Activated CD4-positive, alpha-beta memory T cell treated with anti-CD3 and anti-CD28 coated beads for 36 hours (primary cell): ENCODE results near the gene SLC6A6. TPM values are rescaled to one million over a fixed set of nuclear protein-coding genes. Genes with fewer than 3 reads are reported as not detected.

Source experiments
- CTCF ChIA-PET: fragments of 350-600 bp; sonication (Branson Sonifier 250); formaldehyde crosslinking; loops from one replicate; lab custom pipeline; 2021; ENCODE audit warnings: antibody characterized with exemption, inconsistent platforms; lab: Charles Lee
- POLR2A ChIA-PET: fragments of 350-600 bp; sonication (Branson Sonifier 250); formaldehyde crosslinking; loops from one replicate; lab custom pipeline; 2021; ENCODE audit warnings: antibody characterized with exemption; lab: Charles Lee
- DNase-seq: peaks from one replicate; pipeline ENCODE4 v3.0.0-alpha.2; 2020
- H3K27ac Mint-ChIP-seq: one replicate; pipeline ENCODE4 v1.8.0; 2021; ENCODE audit warnings: mixed read lengths
- H3K27me3 Mint-ChIP-seq: one replicate; pipeline ENCODE4 v1.8.0; 2021; ENCODE audit warnings: mixed read lengths
- H3K36me3 Mint-ChIP-seq: one replicate; pipeline ENCODE4 v1.8.0; 2021; ENCODE audit warnings: mixed read lengths
- H3K4me1 Mint-ChIP-seq: one replicate; pipeline ENCODE4 v1.8.0; 2021; ENCODE audit warnings: low read depth, mixed read lengths
- H3K4me3 Mint-ChIP-seq: one replicate; pipeline ENCODE4 v1.8.0; 2021; ENCODE audit warnings: mild to moderate bottlenecking, mixed read lengths
- H3K9me3 Mint-ChIP-seq: one replicate; pipeline ENCODE4 v1.8.0; 2021; ENCODE audit warnings: mixed read lengths
- intact Hi-C: fragments of 100-400 bp; cut with micrococcal nuclease; formaldehyde crosslinking; loops from one replicate; pipeline ENCODE4 v1.15.1; 2023
- total RNA-seq, 2 experiments: library from RNA; stranded (reverse); gene quantifications; one replicate each; pipeline ENCODE4 v1.2.3, GENCODE V29; 2021

The SLC6A6 gene
- total RNA-seq, 2 experiments from 2014 or later = 44.0 to 45.1 TPM

DNA sequence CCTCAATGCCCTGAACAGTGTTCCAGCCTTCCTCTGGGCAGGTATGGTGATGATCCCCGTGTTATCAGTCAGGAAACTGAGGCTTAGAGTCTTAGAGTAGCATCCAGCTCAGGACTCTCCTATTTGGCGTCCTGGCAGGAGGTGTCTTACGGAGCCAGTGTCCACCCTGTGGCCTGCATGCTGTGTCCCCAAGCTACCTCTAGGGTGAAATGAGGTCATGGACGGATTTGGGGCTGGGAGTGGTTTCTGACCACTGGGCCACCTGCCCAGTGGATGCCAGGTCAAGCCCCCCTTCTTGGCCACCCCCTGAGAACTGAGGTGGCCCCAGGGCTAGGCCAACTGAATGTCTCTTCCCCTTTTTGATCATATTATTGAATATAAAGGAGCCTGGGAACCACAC, 27.2 kb upstream of the SLC6A6 start:
- Mint-ChIP-seq H3K9me3 (no peaks in the 10 kb centered on the region), H3K27ac (no peak overlapping the region), H3K4me3 (no peak overlapping the region), H3K36me3 (no peaks in the 10 kb centered on the region), H3K27me3 (no peaks in the 10 kb centered on the region), H3K4me1 (peaks cover 19% of the 10 kb centered on the region)
- ChIA-PET POLR2A (no interaction called here), CTCF (interaction anchor here (1.4 kb wide), 1 partner anchor 23 kb away, joined by 4 read pairs; no protein-coding TSS in a partner anchor)
- no peak for DNase-seq
- intact Hi-C loops = no loop called here

DNA sequence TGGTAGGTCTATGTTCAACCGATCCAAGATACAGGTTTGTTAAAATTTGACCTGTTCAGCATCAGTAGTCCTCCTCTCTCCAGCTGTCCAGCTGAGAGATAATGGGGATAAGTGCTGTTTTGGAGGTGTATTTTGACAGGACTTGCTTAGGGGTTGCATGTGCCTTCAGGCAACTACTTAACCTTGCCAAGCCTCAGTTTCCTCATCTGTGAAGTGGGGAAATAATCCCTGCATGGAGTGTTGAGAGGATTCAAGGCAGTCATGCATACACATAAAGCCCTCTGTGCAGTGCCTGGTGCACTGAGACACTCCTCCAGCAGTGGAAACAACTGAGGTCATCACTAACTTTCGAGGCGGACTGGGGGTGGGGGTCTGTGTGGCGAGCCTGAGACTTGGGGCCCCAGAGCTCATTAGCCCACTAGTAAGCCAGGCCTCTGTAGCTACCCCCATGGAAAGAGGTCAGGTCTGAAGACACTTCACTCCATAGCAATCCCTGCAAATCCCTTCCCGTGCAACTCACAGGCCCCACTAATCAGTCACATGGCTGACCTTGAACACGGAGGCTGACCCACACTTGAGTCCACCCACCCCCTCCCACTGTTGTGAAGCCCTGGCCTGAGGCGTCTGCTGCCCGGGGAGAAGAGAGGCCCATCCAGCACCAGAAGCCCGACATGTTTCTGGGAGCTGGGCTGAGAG, 25.9 kb upstream of the SLC6A6 start:
- DNase-seq = no peak
- intact Hi-C loops = no loop called here
- ChIA-PET POLR2A (no interaction called here), CTCF (interaction anchor here (1.4 kb wide), 1 partner anchor 22 kb away, joined by 4 read pairs; no protein-coding TSS in a partner anchor)
- Mint-ChIP-seq H3K4me3 (no peak overlapping the region), H3K36me3 (no peaks in the 10 kb centered on the region), H3K4me1 (peaks cover 19% of the 10 kb centered on the region), H3K9me3 (no peaks in the 10 kb centered on the region), H3K27ac (no peak overlapping the region), H3K27me3 (no peaks in the 10 kb centered on the region)

DNA sequence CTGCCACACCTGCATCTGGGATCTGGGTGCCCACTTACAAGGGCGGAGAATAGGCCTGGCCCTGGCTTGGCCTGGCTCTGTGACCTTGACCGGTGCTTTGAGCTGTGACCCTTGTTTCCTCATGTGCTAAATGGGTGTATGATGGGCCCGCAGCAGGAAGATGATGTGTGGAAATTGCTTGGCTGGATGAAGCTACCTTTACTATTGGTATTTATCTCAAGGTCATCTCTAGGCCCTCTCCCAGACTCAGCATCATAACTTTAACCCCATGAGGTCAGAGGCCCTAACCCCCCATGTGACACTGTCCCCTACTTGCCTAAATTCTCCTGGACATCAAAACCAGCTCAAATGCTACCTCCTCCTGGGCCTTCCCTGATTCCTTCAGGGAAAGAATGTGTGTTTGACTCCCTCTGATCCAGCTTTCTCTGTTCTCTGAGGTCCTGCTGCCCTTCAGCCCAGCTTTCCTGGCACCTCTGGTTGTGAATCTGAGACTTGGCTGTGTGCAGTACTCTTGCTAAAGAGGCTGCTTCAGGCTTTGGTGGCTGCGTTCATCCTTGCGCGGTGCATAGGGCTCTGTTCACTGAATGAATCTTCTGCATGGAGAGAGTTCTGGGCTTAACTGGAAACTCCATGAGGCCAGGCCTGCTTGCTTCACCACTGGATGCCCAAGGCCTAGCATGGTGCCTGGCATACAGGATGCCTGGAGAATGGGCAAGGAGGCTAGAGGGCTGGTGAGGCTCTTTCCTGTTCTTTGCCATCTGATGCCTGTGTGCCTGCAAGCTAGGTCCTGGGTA, 25.2 kb upstream of the SLC6A6 start:
- H3K27me3 Mint-ChIP-seq = no peaks in the 10 kb centered on the region
- peaks cover 18% of the 10 kb centered on the region for H3K4me1 Mint-ChIP-seq
- peak overlapping the region; percentile 50 for H3K27ac Mint-ChIP-seq
- H3K36me3 Mint-ChIP-seq = no peaks in the 10 kb centered on the region
- POLR2A ChIA-PET = interaction anchor here (1.2 kb wide), 1 partner anchor 81 kb away, joined by 4 read pairs; no protein-coding TSS in a partner anchor
- DNase-seq = no peak
- intact Hi-C loops = no loop called here
- CTCF ChIA-PET = interaction anchor here (1.3 kb wide), 1 partner anchor 25 kb away, joined by 5 read pairs; the partner anchor contains the start of gene SLC6A6
- H3K4me3 Mint-ChIP-seq = no peak overlapping the region
- H3K9me3 Mint-ChIP-seq = no peaks in the 10 kb centered on the region

DNA sequence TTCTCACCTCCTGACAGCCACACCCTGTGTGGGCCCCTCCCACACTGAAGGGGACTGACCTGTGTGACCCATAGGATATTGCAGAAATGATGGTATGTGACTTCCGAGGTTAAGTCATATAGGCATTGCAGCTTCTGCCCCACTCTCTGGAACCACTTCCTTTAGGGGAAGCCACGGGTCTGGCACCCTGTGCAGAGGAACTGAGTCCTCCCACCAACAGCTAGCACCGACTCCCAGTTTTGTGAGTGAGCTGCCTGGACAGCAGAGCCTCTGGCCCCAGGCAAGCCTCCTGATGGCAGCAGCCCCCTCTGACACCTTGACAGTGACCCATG, 24.6 kb upstream of the SLC6A6 start:
- peak overlapping the region; percentile 83 for H3K27ac Mint-ChIP-seq
- CTCF ChIA-PET = interaction anchor here (1.3 kb wide), 1 partner anchor 24 kb away, joined by 5 read pairs; the partner anchor contains the start of gene SLC6A6
- intact Hi-C loops = no loop called here
- H3K4me1 Mint-ChIP-seq = peaks cover 18% of the 10 kb centered on the region
- POLR2A ChIA-PET = interaction anchor here (1.2 kb wide), 1 partner anchor 81 kb away, joined by 4 read pairs; no protein-coding TSS in a partner anchor
- H3K36me3 Mint-ChIP-seq = no peaks in the 10 kb centered on the region
- no peak overlapping the region for H3K4me3 Mint-ChIP-seq
- DNase-seq = peak; percentile 75
- no peaks in the 10 kb centered on the region for H3K9me3 Mint-ChIP-seq
- H3K27me3 Mint-ChIP-seq = no peaks in the 10 kb centered on the region

DNA sequence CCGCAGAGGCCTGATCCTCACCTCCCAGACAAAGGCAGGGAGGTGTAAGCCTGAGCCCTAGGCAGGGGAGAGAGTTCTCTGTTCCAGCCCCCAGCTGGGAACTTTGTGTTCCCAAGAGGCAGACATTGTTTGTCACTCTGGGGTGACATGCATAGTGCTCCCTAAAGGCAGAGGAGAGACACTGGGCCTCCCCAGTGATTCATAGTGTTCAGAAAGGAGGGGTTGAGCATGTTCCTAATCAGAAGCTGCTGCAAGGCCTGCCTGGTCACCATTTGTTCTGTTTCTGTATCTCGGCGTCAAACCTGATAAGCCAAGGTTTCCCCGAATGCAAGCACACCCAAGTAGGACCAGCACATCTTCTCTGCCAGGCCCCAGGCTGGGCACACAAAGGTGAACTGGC, 24.0 kb upstream of the SLC6A6 start:
- intact Hi-C loops = no loop called here
- DNase-seq = no peak
- Mint-ChIP-seq H3K4me3 (no peak overlapping the region), H3K9me3 (no peaks in the 10 kb centered on the region), H3K36me3 (no peaks in the 10 kb centered on the region), H3K27ac (peak overlapping the region; percentile 6), H3K4me1 (peaks cover 18% of the 10 kb centered on the region), H3K27me3 (no peaks in the 10 kb centered on the region)
- POLR2A ChIA-PET = interaction anchor here (1.2 kb wide), 2 partner anchors 25 to 80 kb away, joined by 3 to 4 read pairs; no protein-coding TSS in a partner anchor
- CTCF ChIA-PET = interaction anchor here (0.5 to 1.5 kb wide), 3 partner anchors 9 to 175 kb away, joined by 3 to 5 read pairs (median 4); partner anchors contain the start of gene SLC6A6

DNA sequence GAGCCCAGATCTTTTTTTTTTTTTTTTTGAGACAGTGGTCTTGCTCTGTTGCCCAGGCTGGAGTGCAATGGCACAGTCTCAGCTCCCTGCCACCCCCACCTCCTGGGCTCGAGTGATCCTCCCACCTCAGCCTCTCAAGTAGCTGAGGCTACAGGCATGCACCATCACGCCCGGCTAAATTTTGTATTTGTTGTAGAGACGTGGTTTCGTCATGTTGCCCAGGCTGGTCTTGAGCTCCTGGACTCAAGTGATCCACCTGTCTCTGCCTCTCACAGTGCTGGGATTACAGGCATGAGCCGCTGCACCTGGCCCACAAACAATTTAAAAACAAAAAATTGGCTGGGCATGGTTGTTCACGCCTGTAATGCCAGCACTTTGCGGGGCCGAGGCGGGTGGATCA, 22.6 kb upstream of the SLC6A6 start:
- no peak overlapping the region for H3K27ac Mint-ChIP-seq
- H3K36me3 Mint-ChIP-seq = no peaks in the 10 kb centered on the region
- H3K4me3 Mint-ChIP-seq = no peak overlapping the region
- H3K27me3 Mint-ChIP-seq = no peaks in the 10 kb centered on the region
- no peak for DNase-seq
- H3K9me3 Mint-ChIP-seq = no peaks in the 10 kb centered on the region
- intact Hi-C loops = no loop called here
- H3K4me1 Mint-ChIP-seq = peaks cover 18% of the 10 kb centered on the region
- POLR2A ChIA-PET = no interaction called here
- CTCF ChIA-PET = interaction anchor here (1.5 kb wide), 1 partner anchor 10 kb away, joined by 4 read pairs; no protein-coding TSS in a partner anchor

DNA sequence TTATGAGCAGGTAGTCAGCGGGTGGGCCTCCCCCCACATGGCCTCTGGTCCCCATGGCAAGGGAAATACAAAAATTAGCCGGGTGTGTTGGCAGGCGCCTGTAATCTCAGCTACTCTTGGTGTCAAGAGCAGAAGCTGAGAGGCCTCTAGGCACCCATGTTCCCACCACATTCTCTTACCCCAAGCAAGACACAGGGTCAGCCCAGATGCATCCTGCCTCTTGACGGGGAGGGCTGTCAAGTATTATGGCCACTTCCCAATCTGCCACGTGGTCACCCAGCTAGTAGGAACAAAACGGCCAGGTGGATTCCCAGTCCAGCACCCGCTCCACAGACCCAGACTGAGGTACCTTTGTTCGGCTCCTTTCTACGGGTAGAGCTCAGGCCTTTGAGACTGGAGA, 16.2 kb upstream of the SLC6A6 start:
- Mint-ChIP-seq H3K4me1 (no peaks in the 10 kb centered on the region), H3K27ac (no peak overlapping the region), H3K9me3 (no peaks in the 10 kb centered on the region), H3K27me3 (no peaks in the 10 kb centered on the region), H3K36me3 (no peaks in the 10 kb centered on the region), H3K4me3 (no peak overlapping the region)
- CTCF ChIA-PET = no interaction called here
- no peak for DNase-seq
- intact Hi-C loops = no loop called here
- POLR2A ChIA-PET = no interaction called here

DNA sequence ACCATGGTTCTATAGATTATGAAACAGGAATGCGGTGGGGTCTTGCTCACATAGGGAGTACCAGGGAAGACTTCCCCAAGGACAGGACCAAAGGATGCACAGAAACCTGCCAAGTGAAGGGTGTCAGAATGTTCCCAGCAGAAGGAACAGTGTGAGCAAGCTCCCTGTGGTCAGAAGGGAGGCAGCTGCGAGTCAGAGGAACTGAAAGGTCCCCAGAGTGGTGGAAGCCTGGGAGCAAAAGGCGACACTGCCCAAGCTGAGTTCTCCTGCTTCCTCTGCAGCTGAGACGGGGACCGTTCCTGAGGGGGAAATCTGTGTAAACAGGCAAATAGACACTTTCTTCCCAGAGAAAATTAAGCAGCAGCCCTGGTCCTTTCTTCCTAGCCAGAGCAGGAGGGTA, 14.2 kb upstream of the SLC6A6 start:
- ChIA-PET POLR2A (no interaction called here), CTCF (no interaction called here)
- Mint-ChIP-seq H3K27ac (no peak overlapping the region), H3K27me3 (no peaks in the 10 kb centered on the region), H3K4me1 (no peaks in the 10 kb centered on the region), H3K9me3 (no peaks in the 10 kb centered on the region), H3K36me3 (no peaks in the 10 kb centered on the region), H3K4me3 (no peak overlapping the region)
- no peak for DNase-seq
- intact Hi-C loops = no loop called here

DNA sequence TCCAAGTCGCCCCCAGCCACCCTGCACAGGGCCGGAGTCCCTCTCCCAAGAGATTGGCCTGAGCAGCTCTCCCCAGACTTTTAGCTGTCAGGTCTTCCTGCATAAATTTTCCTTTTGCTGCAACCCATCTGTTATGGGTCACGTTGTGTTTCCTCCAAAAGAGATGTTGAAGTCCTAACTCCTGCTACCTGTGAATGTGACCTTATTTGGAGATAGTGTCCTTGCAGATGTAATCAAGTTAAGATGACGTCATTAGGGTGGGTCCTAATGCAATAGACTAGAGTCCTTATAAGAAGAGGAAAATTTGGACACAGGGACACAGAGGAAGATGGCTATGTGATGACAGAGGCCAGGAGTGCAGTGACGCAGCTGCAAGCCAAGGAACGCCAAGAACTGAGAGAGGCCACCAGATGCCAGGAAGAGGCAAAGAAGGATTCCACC, 13.2 kb upstream of the SLC6A6 start:
- no peak overlapping the region for H3K27ac Mint-ChIP-seq
- no peak overlapping the region for H3K4me3 Mint-ChIP-seq
- H3K36me3 Mint-ChIP-seq = no peaks in the 10 kb centered on the region
- H3K27me3 Mint-ChIP-seq = no peaks in the 10 kb centered on the region
- no peak for DNase-seq
- no peaks in the 10 kb centered on the region for H3K9me3 Mint-ChIP-seq
- POLR2A ChIA-PET = no interaction called here
- CTCF ChIA-PET = no interaction called here
- intact Hi-C loops = no loop called here
- H3K4me1 Mint-ChIP-seq = no peaks in the 10 kb centered on the region

DNA sequence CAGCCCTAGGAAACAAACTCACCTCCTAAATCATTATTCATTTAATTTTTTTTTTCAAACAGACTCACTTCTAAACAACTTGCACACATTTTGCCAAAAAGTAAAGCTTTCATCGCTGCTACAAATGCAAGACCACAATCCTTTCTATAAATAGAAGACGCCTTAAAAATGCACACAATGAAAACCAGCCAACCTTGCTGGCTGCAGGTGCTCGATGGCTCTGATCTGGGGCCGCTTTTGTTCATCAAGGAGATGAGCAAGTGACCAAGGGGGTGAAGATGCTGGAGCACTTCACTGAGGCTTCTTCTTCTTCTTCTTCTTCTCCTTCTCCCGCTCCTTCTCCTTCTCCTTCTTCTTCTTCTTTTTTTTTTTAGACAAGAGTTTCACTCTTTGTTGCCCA, 12.7 kb upstream of the SLC6A6 start:
- Mint-ChIP-seq H3K4me1 (no peaks in the 10 kb centered on the region), H3K27ac (no peak overlapping the region), H3K4me3 (no peak overlapping the region), H3K36me3 (no peaks in the 10 kb centered on the region), H3K9me3 (no peaks in the 10 kb centered on the region), H3K27me3 (no peaks in the 10 kb centered on the region)
- no peak for DNase-seq
- ChIA-PET CTCF (no interaction called here), POLR2A (interaction anchor here (0.6 kb wide), 1 partner anchor 9 kb away, joined by 3 read pairs; no protein-coding TSS in a partner anchor)
- intact Hi-C loops = no loop called here

DNA sequence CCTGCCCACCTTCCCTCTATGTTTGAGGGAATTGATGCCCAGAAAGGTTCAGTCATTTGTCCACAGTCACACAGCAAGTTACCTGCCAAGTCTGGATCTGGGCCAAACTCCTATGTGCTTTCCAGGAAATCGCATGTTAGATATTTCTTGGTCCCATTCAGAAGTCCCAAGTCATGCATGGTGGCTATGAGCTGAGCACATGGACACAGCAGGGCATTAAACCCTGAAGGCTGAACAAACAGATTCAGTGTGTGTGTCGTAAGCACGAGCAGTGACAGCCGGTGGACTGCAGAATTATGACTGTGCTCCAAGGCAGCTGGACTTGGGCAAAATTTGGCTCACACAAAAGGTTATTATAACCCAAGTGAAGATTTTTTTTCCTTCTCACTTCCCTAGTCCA, 11.4 kb upstream of the SLC6A6 start:
- no peak overlapping the region for H3K27ac Mint-ChIP-seq
- H3K4me1 Mint-ChIP-seq = no peaks in the 10 kb centered on the region
- H3K9me3 Mint-ChIP-seq = no peaks in the 10 kb centered on the region
- H3K27me3 Mint-ChIP-seq = no peaks in the 10 kb centered on the region
- POLR2A ChIA-PET = no interaction called here
- H3K4me3 Mint-ChIP-seq = no peak overlapping the region
- CTCF ChIA-PET = no interaction called here
- intact Hi-C loops = no loop called here
- no peak for DNase-seq
- H3K36me3 Mint-ChIP-seq = no peaks in the 10 kb centered on the region

DNA sequence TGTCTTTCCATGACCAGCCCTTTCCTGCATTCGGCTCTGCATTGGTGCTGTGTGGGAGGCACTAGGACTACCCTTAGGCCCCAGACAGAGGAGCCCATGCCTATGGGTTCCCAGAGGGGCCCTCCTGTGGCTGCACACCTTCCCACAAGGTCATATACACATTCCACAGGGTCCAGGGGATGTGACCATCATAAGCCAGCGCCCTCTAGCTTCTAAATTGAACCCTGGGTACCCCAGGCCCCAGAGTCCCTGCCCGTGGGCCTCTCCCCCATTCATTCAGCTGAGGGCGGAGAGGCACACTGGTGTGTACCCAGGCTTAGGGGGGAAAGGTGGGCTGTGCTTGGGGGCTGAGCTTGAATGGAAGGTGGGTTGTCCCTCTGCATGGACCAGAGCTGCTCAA, 10.2 kb upstream of the SLC6A6 start:
- H3K9me3 Mint-ChIP-seq = no peaks in the 10 kb centered on the region
- no peak overlapping the region for H3K27ac Mint-ChIP-seq
- DNase-seq = no peak
- H3K36me3 Mint-ChIP-seq = no peaks in the 10 kb centered on the region
- H3K4me1 Mint-ChIP-seq = peaks cover 2% of the 10 kb centered on the region
- ChIA-PET POLR2A (no interaction called here), CTCF (interaction anchor here (1.5 kb wide), 1 partner anchor 9 kb away, joined by 3 read pairs; the partner anchor contains the start of gene SLC6A6)
- H3K27me3 Mint-ChIP-seq = no peaks in the 10 kb centered on the region
- intact Hi-C loops = no loop called here
- H3K4me3 Mint-ChIP-seq = no peak overlapping the region
